HepG2 (cell line): ENCODE measurements around the gene EGFR. TPM values are rescaled to one million over a fixed set of nuclear protein-coding genes. Genes with fewer than 3 reads are reported as not detected.

Experiments used
- CHD4 ChIP-seq: fragments of 200-600 bp; sonication (generic); IDR thresholded peaks from 2 replicates; pipeline ENCODE4 v1.7.0; 2017; ENCODE audit warnings: mild to moderate bottlenecking, low read length, borderline replicate concordance
- DMAP1 ChIP-seq: IDR thresholded peaks from 2 replicates; pipeline ENCODE4 v1.6.1; 2016
- FOXJ3 ChIP-seq: sonication (generic); formaldehyde crosslinking; IDR thresholded peaks from 2 replicates; pipeline ENCODE4 v1.4.0; 2020; ENCODE audit warnings: missing genetic modification reagents, mild to moderate bottlenecking, borderline replicate concordance
- KLF16 ChIP-seq, 2 experiments: sonication (generic) in 1 of 2; formaldehyde crosslinking in 1 of 2; IDR thresholded peaks; 2 replicates each; pipeline versions ENCODE4 v1.6.1 to v1.8.0; 2016 to 2023; ENCODE audit warnings: missing genetic modification reagents in 2 of 2, missing compliant biosample characterization in 1 of 2
- TMF1 ChIP-seq: sonication (generic); formaldehyde crosslinking; IDR thresholded peaks from 2 replicates; pipeline ENCODE4 v1.8.1; 2022; ENCODE audit warnings: low read depth, missing genetic modification reagents
- ZFY ChIP-seq: sonication (generic); formaldehyde crosslinking; IDR thresholded peaks from 2 replicates; pipeline ENCODE4 v1.4.0; 2020; ENCODE audit warnings: missing genetic modification reagents
- ZNF678 ChIP-seq: sonication (generic); formaldehyde crosslinking; IDR thresholded peaks from 2 replicates; pipeline ENCODE4 v1.4.0; 2020; ENCODE audit warnings: mild to moderate bottlenecking, missing genetic modification reagents
- ZNF766 ChIP-seq: sonication (generic); formaldehyde crosslinking; IDR thresholded peaks from 2 replicates; pipeline ENCODE4 v1.5.0; 2020; ENCODE audit warnings: missing genetic modification reagents, borderline replicate concordance
- polyA plus RNA-seq, 8 experiments: library from polyadenylated mRNA; depleted of rRNA in 3 of 8; stranded (reverse) in 7 of 8; unstranded in 1 of 8; fragments of >200 nt; fragmentation: Illumina TruSeq in 4 of 8; extraction: Trizol in 4 of 8; gene quantifications; 2 replicates each; pipeline versions ENCODE4 v1.2.1 to v1.2.3, GENCODE V29; 2011 to 2016; ENCODE audit warnings: low read depth in 4 of 8, missing spikeins in 1 of 8, mixed read lengths in 1 of 8; ENCODE audit not compliant: insufficient read depth in 1 of 8
- total RNA-seq, 5 experiments: library from RNA; depleted of rRNA; stranded (reverse); fragments of >200 nt; fragmentation: Illumina TruSeq; extraction: Trizol; gene quantifications; 2 replicates each; pipeline ENCODE4 v1.2.3, GENCODE V29; 2016; ENCODE audit warnings: low read depth in 1 of 5
- TF ChIP-seq, protein P1 (sequence below): sonication (generic); formaldehyde crosslinking; IDR thresholded peaks from 2 replicates; pipeline ENCODE4 v1.5.0; 2020; ENCODE audit warnings: mild to moderate bottlenecking, missing genetic modification reagents, borderline replicate concordance
- TF ChIP-seq, protein P2 (sequence below): sonication (generic); formaldehyde crosslinking; IDR thresholded peaks from 2 replicates; pipeline ENCODE4 v1.5.1; 2020; ENCODE audit warnings: mild to moderate bottlenecking, missing genetic modification reagents, borderline replicate concordance
- TF ChIP-seq, protein P3 (sequence below): sonication (generic); formaldehyde crosslinking; IDR thresholded peaks from 2 replicates; pipeline ENCODE4 v1.5.0; 2020; ENCODE audit warnings: missing genetic modification reagents
- TF ChIP-seq, protein P4 (sequence below): sonication (generic); formaldehyde crosslinking; IDR thresholded peaks from 2 replicates; pipeline ENCODE4 v1.4.0; 2020; ENCODE audit warnings: low read depth, mild to moderate bottlenecking, missing genetic modification reagents

The EGFR gene
- total and polyA plus RNA-seq, 2 of the 13 experiments (the other 11 are each of a cell fraction or from before 2014, with no cell fraction given) = 7.0 to 10.0 TPM

DNA sequence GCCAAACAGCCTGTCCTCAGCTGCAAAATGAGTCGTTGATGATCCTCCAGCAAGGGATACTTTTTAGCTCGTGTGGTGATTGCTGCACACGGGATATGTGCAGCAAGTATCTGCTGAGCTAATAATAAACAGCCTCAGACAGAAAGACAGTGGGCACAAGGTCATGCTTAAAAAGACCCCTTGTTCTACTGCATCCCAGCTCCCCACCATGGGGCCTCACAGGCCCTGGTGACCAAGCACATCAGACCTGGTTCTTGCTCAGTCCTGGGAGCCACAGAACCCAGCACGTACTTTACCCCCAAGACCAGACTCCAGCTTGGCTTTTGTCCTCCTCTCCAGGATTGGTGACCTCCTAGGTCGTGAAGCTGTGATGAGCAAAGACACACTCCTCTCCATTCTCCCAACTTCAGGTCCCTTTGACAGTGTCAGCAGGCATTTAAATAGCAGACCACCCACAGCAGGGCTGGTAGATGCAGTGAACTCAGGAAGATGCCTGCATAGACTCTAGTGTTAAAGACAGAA is 50.5 kb downstream of the EGFR start (continued):
- 0 out of 4 replicates have a peak, but pooled peaks of 1 of the 2 experiments have one; percentile 33 for TF ChIP-seq KLF16 (CRISPR knock-in tag; IDR thresholded peaks at IDR 0.05)
- 0 out of 2 replicates have a peak, but pooled peaks have one; percentile 25 for TF ChIP-seq CHD4
- TF ChIP-seq, protein P1, sequence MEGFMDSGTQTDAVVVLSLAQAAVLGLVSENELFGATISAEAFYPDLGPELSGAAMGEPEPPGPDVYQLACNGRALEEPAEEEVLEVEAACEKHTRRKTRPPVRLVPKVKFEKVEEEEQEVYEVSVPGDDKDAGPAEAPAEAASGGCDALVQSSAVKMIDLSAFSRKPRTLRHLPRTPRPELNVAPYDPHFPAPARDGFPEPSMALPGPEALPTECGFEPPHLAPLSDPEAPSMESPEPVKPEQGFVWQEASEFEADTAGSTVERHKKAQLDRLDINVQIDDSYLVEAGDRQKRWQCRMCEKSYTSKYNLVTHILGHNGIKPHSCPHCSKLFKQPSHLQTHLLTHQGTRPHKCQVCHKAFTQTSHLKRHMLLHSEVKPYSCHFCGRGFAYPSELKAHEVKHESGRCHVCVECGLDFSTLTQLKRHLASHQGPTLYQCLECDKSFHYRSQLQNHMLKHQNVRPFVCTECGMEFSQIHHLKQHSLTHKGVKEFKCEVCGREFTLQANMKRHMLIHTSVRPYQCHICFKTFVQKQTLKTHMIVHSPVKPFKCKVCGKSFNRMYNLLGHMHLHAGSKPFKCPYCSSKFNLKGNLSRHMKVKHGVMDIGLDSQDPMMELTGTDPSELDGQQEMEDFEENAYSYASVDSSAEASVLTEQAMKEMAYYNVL = peak; percentile 46; the same call in 1 of the 2 replicates
- TF ChIP-seq, protein P2, sequence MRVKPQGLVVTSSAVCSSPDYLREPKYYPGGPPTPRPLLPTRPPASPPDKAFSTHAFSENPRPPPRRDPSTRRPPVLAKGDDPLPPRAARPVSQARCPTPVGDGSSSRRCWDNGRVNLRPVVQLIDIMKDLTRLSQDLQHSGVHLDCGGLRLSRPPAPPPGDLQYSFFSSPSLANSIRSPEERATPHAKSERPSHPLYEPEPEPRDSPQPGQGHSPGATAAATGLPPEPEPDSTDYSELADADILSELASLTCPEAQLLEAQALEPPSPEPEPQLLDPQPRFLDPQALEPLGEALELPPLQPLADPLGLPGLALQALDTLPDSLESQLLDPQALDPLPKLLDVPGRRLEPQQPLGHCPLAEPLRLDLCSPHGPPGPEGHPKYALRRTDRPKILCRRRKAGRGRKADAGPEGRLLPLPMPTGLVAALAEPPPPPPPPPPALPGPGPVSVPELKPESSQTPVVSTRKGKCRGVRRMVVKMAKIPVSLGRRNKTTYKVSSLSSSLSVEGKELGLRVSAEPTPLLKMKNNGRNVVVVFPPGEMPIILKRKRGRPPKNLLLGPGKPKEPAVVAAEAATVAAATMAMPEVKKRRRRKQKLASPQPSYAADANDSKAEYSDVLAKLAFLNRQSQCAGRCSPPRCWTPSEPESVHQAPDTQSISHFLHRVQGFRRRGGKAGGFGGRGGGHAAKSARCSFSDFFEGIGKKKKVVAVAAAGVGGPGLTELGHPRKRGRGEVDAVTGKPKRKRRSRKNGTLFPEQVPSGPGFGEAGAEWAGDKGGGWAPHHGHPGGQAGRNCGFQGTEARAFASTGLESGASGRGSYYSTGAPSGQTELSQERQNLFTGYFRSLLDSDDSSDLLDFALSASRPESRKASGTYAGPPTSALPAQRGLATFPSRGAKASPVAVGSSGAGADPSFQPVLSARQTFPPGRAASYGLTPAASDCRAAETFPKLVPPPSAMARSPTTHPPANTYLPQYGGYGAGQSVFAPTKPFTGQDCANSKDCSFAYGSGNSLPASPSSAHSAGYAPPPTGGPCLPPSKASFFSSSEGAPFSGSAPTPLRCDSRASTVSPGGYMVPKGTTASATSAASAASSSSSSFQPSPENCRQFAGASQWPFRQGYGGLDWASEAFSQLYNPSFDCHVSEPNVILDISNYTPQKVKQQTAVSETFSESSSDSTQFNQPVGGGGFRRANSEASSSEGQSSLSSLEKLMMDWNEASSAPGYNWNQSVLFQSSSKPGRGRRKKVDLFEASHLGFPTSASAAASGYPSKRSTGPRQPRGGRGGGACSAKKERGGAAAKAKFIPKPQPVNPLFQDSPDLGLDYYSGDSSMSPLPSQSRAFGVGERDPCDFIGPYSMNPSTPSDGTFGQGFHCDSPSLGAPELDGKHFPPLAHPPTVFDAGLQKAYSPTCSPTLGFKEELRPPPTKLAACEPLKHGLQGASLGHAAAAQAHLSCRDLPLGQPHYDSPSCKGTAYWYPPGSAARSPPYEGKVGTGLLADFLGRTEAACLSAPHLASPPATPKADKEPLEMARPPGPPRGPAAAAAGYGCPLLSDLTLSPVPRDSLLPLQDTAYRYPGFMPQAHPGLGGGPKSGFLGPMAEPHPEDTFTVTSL (CRISPR knock-in tag) = 0 out of 2 replicates have a peak, but pooled peaks have one; percentile 49
- no peak for TF ChIP-seq DMAP1
- no peak for TF ChIP-seq ZNF678
- no peak for TF ChIP-seq TMF1 (CRISPR knock-in tag)
- peak; percentile 22; the same call in 1 of the 2 replicates for TF ChIP-seq FOXJ3 (CRISPR knock-in tag)
- TF ChIP-seq, protein P3, sequence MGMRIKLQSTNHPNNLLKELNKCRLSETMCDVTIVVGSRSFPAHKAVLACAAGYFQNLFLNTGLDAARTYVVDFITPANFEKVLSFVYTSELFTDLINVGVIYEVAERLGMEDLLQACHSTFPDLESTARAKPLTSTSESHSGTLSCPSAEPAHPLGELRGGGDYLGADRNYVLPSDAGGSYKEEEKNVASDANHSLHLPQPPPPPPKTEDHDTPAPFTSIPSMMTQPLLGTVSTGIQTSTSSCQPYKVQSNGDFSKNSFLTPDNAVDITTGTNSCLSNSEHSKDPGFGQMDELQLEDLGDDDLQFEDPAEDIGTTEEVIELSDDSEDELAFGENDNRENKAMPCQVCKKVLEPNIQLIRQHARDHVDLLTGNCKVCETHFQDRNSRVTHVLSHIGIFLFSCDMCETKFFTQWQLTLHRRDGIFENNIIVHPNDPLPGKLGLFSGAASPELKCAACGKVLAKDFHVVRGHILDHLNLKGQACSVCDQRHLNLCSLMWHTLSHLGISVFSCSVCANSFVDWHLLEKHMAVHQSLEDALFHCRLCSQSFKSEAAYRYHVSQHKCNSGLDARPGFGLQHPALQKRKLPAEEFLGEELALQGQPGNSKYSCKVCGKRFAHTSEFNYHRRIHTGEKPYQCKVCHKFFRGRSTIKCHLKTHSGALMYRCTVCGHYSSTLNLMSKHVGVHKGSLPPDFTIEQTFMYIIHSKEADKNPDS = 0 out of 2 replicates have a peak, but pooled peaks have one; percentile 22
- TF ChIP-seq ZFY (CRISPR knock-in tag) = no peak
- TF ChIP-seq ZNF766 (CRISPR knock-in tag) = peak; percentile 30; the same call in 1 of the 2 replicates
- TF ChIP-seq, protein P4, sequence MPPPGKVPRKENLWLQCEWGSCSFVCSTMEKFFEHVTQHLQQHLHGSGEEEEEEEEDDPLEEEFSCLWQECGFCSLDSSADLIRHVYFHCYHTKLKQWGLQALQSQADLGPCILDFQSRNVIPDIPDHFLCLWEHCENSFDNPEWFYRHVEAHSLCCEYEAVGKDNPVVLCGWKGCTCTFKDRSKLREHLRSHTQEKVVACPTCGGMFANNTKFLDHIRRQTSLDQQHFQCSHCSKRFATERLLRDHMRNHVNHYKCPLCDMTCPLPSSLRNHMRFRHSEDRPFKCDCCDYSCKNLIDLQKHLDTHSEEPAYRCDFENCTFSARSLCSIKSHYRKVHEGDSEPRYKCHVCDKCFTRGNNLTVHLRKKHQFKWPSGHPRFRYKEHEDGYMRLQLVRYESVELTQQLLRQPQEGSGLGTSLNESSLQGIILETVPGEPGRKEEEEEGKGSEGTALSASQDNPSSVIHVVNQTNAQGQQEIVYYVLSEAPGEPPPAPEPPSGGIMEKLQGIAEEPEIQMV (CRISPR knock-in tag) = 0 out of 2 replicates have a peak, but pooled peaks have one; percentile 48
